ENCODE measurements around the gene EIF3CL. TPM values are rescaled to one million over a fixed set of nuclear protein-coding genes. Genes with fewer than 3 reads are reported as not detected.
A peak's percentile ranks its signal among the peaks of the same experiment; 100 is the strongest.
"Not testable (repeated sequence)": the region's sequence is repeated elsewhere in the genome, so short reads cannot be mapped to it uniquely, and the experiment has no call there.

EIF3CL gene, protein sequence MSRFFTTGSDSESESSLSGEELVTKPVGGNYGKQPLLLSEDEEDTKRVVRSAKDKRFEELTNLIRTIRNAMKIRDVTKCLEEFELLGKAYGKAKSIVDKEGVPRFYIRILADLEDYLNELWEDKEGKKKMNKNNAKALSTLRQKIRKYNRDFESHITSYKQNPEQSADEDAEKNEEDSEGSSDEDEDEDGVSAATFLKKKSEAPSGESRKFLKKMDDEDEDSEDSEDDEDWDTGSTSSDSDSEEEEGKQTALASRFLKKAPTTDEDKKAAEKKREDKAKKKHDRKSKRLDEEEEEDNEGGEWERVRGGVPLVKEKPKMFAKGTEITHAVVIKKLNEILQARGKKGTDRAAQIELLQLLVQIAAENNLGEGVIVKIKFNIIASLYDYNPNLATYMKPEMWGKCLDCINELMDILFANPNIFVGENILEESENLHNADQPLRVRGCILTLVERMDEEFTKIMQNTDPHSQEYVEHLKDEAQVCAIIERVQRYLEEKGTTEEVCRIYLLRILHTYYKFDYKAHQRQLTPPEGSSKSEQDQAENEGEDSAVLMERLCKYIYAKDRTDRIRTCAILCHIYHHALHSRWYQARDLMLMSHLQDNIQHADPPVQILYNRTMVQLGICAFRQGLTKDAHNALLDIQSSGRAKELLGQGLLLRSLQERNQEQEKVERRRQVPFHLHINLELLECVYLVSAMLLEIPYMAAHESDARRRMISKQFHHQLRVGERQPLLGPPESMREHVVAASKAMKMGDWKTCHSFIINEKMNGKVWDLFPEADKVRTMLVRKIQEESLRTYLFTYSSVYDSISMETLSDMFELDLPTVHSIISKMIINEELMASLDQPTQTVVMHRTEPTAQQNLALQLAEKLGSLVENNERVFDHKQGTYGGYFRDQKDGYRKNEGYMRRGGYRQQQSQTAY
- 153 and 196 TPM in 2 replicates for polyA plus RNA-seq (2012; rRNA removed)
- polyA plus RNA-seq (2012; cell fraction: cytosol; rRNA removed), result 37.0 and 82.9 TPM in 2 replicates
- polyA plus RNA-seq (2012; cell fraction: nucleus; rRNA removed), result 153 and 170 TPM in 2 replicates

DNA sequence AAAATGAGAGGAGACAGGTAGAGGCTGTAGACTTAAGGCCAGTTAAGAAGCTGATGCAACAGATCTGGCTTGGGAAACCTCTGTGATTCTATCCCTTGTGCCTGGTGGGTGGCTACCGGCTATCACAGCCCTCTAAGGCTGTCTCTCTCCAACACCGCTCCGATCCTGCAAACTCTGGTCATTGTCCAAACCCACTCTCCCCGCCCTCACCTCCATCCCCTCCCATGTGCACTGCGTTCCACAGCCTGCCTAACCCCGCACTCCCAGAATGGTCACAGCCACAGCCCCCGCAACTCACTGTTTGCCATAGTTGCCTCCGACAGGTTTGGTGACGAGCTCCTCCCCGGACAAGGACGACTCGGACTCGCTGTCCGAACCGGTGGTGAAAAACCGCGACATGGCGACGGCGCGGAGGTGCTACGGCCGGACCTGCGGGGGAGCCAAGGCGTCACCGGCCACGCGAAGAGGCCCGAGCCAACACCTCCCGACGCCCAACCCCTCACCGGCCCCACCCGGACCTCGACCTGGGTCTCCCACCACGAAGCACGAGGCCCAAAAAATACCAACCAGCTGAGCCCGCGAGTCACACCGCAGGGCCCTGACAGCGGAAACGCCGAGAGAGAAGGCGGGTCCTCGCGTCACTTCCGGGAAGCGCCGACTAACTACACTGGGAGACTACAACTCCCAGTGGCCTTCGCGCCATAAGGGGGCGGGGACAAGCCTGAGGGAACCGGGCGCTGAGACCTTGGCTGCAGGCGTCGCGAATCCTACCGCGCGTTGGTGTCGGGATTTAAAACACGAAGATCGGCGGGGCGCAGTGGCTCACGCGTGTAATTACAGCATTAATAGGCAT lies at the start of gene EIF3CL:
EIF3CL (minus strand) TSS at position 622 of the 853 bp plus-strand sequence; CDS start at position 399, 223 bp downstream.
- H3K27ac ChIP-seq (ENCODE audit: low read depth in 2 of 2, low read length in 1 of 2); H3K9me3 ChIP-seq; H3K4me1 ChIP-seq (ENCODE audit: control insufficient read depth in 1 of 2, insufficient read depth in 2 of 2, low read depth in 1 of 2, low read length in 1 of 2); H3F3A ChIP-seq (replicated peaks; ENCODE audit: insufficient read depth); H3K27me3 ChIP-seq (ENCODE audit: insufficient read depth); H3K9me2 ChIP-seq; H3K9ac ChIP-seq; H2AFZ ChIP-seq (ENCODE audit: low read depth); H4K20me1 ChIP-seq (ENCODE audit: insufficient read depth); DNase-seq; H3K79me2 ChIP-seq (ENCODE audit: insufficient read depth); H3K36me3 ChIP-seq (replicated peaks in 1 of 2; ENCODE audit: control insufficient read depth in 1 of 2, insufficient read depth in 2 of 2, low read length in 1 of 2); POLR2A ChIA-PET; H3K4me2 ChIP-seq; CTCF ChIA-PET: not testable (repeated sequence)
- WGBS (ENCODE audit: low lambda C conversion rate), result no CpG with 5 or more reads among the region's 66 CpGs
- H3K4me3 ChIP-seq (ENCODE audit: low read depth in 2 of 2, low read length in 1 of 2), result peak within 1 kb of the TSS; percentile 35 to 45; a peak in 3 of 4 replicates

DNA sequence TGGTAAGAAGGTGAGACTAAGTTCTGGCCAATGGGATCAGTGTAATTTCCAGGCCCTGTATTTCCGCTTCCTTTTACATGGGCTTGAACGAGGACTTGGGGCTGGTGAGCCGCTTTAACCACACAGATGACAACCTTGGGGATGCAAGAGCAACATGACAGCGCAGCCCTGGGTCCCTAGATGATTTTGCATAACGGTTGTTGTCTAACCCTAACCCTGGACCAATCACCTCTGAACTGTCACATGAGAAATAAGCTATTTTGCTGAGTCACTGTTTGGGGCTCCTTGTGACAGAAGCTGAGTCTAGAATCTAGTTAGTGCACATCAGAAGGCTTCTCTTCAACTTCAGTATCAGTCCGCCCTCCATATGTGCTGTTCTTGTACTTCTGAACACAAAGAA lies 43.4 kb upstream of the EIF3CL start:
- CTCF ChIA-PET, result not testable (repeated sequence)

DNA sequence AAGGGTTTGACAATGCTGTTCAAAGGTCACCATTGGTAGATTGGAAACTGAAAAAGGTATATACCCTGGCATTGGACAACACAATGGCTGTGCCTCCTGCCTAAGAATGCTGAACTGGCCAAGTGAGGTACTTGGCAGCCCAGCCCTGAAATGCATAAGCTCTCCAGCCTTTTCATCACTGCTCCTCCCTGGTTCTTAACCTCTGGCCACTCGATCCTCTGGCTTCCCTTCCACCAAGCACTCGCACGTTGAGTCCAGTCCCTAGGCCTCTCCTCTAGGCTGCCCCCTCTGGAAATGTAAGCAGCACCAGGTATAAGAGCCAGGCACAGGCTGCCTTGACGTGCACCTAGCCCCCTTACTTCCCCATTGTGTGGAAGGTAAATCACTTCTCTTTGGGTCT lies 42.7 kb upstream of the EIF3CL start:
- H3K4me2 ChIP-seq; H3K27ac ChIP-seq (ENCODE audit: low read depth in 2 of 2, low read length in 1 of 2); H3K79me2 ChIP-seq (ENCODE audit: insufficient read depth); H3K4me3 ChIP-seq (ENCODE audit: low read depth in 2 of 2, low read length in 1 of 2); DNase-seq; H4K20me1 ChIP-seq (ENCODE audit: insufficient read depth); CTCF ChIA-PET; H3K9me3 ChIP-seq; H2AFZ ChIP-seq (ENCODE audit: low read depth); H3K9me2 ChIP-seq; H3F3A ChIP-seq (replicated peaks; ENCODE audit: insufficient read depth); H3K4me1 ChIP-seq (ENCODE audit: control insufficient read depth in 1 of 2, insufficient read depth in 2 of 2, low read depth in 1 of 2, low read length in 1 of 2); POLR2A ChIA-PET; H3K9ac ChIP-seq; H3K27me3 ChIP-seq (ENCODE audit: insufficient read depth); H3K36me3 ChIP-seq (replicated peaks in 1 of 2; ENCODE audit: control insufficient read depth in 1 of 2, insufficient read depth in 2 of 2, low read length in 1 of 2): not testable (repeated sequence)
- WGBS (ENCODE audit: low lambda C conversion rate), result no CpG with 5 or more reads among the region's 4 CpGs

More for the DNA sequence above, 43.4 kb upstream of the EIF3CL start:
- H3F3A ChIP-seq (replicated peaks; ENCODE audit: insufficient read depth); H2AFZ ChIP-seq (ENCODE audit: low read depth); H3K9me2 ChIP-seq; H3K79me2 ChIP-seq (ENCODE audit: insufficient read depth); H3K4me3 ChIP-seq (ENCODE audit: low read depth in 2 of 2, low read length in 1 of 2); H3K27me3 ChIP-seq (ENCODE audit: insufficient read depth); H3K36me3 ChIP-seq (replicated peaks in 1 of 2; ENCODE audit: control insufficient read depth in 1 of 2, insufficient read depth in 2 of 2, low read length in 1 of 2); H4K20me1 ChIP-seq (ENCODE audit: insufficient read depth); H3K9me3 ChIP-seq; POLR2A ChIA-PET; DNase-seq; H3K27ac ChIP-seq (ENCODE audit: low read depth in 2 of 2, low read length in 1 of 2); H3K4me1 ChIP-seq (ENCODE audit: control insufficient read depth in 1 of 2, insufficient read depth in 2 of 2, low read depth in 1 of 2, low read length in 1 of 2); H3K9ac ChIP-seq; H3K4me2 ChIP-seq: not testable (repeated sequence)
- no CpG with 5 or more reads among the region's 6 CpGs for WGBS (ENCODE audit: low lambda C conversion rate)

DNA sequence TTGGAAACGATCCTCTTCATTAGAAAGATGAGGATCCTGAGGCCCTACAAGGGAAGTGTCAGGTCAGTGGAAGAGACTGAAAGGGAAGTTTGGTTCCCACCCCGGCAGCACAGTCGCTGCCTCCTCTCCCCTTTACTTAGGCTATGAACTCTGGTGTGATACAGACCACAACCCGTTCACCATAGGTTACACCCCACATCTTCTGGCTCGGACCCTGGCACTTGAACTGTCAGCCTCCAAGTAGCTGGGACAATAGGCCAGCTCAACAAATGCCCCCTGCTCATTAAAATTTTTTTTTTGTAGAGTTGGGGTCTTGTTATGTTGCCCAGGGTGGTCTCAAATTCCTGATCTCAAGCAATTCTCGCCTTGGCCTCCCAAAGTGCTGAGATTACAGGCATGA lies 40.3 kb upstream of the EIF3CL start:
- H3K4me2 ChIP-seq; CTCF ChIA-PET; H4K20me1 ChIP-seq (ENCODE audit: insufficient read depth); H3F3A ChIP-seq (replicated peaks; ENCODE audit: insufficient read depth); H3K79me2 ChIP-seq (ENCODE audit: insufficient read depth); H3K4me1 ChIP-seq (ENCODE audit: control insufficient read depth in 1 of 2, insufficient read depth in 2 of 2, low read depth in 1 of 2, low read length in 1 of 2); H3K9ac ChIP-seq; H3K36me3 ChIP-seq (replicated peaks in 1 of 2; ENCODE audit: control insufficient read depth in 1 of 2, insufficient read depth in 2 of 2, low read length in 1 of 2); H3K27me3 ChIP-seq (ENCODE audit: insufficient read depth); DNase-seq; H3K27ac ChIP-seq (ENCODE audit: low read depth in 2 of 2, low read length in 1 of 2); H3K9me3 ChIP-seq; H2AFZ ChIP-seq (ENCODE audit: low read depth); POLR2A ChIA-PET; H3K4me3 ChIP-seq (ENCODE audit: low read depth in 2 of 2, low read length in 1 of 2); H3K9me2 ChIP-seq: not testable (repeated sequence)
- WGBS (ENCODE audit: low lambda C conversion rate), result 59% methylated on average over 2 of the region's 6 CpGs

DNA sequence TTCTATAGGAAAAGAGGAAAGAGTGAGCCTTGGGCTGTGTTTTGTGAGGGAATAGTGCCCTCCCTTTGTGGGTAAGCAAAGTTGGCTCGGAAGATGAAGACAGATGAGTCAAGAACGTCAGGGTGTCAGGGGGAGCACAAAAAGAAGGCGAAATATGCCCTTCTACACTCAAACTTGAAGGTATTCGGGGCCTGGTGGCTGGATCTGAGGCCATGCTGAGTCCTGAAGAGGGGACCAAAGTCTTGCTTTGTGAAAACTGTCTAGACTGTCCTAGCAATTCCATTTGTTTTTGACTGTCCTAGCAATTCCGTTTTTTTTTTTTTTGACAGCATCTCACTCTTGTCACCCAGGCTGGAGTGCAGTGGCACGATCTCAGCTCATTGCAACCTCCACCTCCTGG lies 35.3 kb upstream of the EIF3CL start:
- H3K4me3 ChIP-seq (ENCODE audit: low read depth in 2 of 2, low read length in 1 of 2); H4K20me1 ChIP-seq (ENCODE audit: insufficient read depth); H2AFZ ChIP-seq (ENCODE audit: low read depth); DNase-seq; H3K4me2 ChIP-seq; POLR2A ChIA-PET; H3K36me3 ChIP-seq (replicated peaks in 1 of 2; ENCODE audit: control insufficient read depth in 1 of 2, insufficient read depth in 2 of 2, low read length in 1 of 2); H3K79me2 ChIP-seq (ENCODE audit: insufficient read depth); H3K9me2 ChIP-seq; H3K9me3 ChIP-seq; H3K27me3 ChIP-seq (ENCODE audit: insufficient read depth); CTCF ChIA-PET; H3K9ac ChIP-seq; H3F3A ChIP-seq (replicated peaks; ENCODE audit: insufficient read depth); H3K27ac ChIP-seq (ENCODE audit: low read depth in 2 of 2, low read length in 1 of 2); H3K4me1 ChIP-seq (ENCODE audit: control insufficient read depth in 1 of 2, insufficient read depth in 2 of 2, low read depth in 1 of 2, low read length in 1 of 2): not testable (repeated sequence)
- 69% methylated on average over 4 of the region's 6 CpGs for WGBS (ENCODE audit: low lambda C conversion rate)

DNA sequence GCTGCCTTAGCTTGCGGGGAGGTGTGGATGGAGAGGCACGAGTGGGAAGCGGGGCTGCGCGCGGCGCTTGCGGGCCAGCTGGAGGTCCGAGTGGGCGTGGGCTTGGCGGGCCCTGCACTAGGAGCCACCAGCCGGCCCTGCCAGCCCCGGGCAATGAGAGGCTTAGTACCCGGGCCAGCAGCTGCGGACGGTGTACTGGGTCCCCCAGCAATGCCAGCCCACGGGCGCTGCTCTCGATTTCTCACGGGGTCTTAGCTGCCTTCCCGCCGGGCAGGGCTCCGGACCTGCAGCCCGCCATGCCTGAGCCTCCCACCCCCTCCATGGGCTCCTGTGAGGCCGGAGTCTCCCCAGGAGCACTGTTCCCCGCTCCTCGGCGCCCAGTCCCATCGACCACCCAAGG lies 31.7 kb upstream of the EIF3CL start:
- CTCF ChIA-PET; H3K4me1 ChIP-seq (ENCODE audit: control insufficient read depth in 1 of 2, insufficient read depth in 2 of 2, low read depth in 1 of 2, low read length in 1 of 2); DNase-seq; H2AFZ ChIP-seq (ENCODE audit: low read depth); H3K36me3 ChIP-seq (replicated peaks in 1 of 2; ENCODE audit: control insufficient read depth in 1 of 2, insufficient read depth in 2 of 2, low read length in 1 of 2); H3K9ac ChIP-seq; H3K4me3 ChIP-seq (ENCODE audit: low read depth in 2 of 2, low read length in 1 of 2); H3K27ac ChIP-seq (ENCODE audit: low read depth in 2 of 2, low read length in 1 of 2); H4K20me1 ChIP-seq (ENCODE audit: insufficient read depth); POLR2A ChIA-PET; H3K27me3 ChIP-seq (ENCODE audit: insufficient read depth); H3K4me2 ChIP-seq; H3F3A ChIP-seq (replicated peaks; ENCODE audit: insufficient read depth); H3K9me2 ChIP-seq; H3K79me2 ChIP-seq (ENCODE audit: insufficient read depth); H3K9me3 ChIP-seq: not testable (repeated sequence)
- WGBS (ENCODE audit: low lambda C conversion rate), result 94% methylated on average over 10 of the region's 29 CpGs
